Measurements from ENCODE around the gene NKAIN2.

DNA sequence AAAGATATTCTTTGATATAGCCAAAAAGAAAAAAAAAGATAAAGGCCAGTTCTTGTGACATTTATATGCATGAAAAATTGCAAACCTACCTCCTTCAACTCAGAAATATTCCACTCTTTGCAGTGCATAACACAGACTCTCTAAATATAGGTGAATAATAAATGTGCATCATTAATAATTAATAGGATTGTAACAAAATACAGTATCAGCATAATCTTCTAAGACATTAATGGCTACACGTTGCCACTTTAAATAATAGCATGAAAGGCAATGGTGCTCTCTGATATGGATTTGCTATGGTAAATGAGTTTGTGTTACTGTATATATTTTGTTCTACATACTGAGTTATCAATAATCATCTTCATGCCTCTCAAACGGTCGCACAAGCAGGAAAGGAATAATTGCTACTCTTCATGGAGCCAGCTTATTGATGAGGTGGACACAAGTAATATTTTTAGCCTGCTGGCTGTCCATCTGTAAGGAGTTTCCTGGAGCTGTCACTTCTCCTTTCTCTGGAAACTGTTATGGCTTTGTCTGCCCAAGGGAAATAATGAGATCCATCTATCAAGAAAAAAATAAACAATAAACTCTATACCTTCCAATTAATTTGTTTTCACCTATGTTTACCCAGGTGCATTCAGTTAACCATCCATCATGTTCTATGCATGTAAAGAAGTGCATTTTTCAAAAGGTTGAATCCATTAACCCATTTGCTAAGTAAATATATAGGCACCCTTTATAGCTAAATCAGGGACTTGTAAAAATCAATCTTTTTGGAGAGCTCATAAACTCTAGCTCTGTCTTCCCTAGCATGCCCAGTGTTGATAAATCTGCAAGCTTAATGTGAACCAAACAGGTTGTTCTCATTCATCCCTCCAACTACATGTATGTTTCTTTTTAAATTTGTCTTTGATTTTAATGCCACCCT is 253.0 kb downstream of the NKAIN2 start:
- TF ChIP-seq, protein P1, sequence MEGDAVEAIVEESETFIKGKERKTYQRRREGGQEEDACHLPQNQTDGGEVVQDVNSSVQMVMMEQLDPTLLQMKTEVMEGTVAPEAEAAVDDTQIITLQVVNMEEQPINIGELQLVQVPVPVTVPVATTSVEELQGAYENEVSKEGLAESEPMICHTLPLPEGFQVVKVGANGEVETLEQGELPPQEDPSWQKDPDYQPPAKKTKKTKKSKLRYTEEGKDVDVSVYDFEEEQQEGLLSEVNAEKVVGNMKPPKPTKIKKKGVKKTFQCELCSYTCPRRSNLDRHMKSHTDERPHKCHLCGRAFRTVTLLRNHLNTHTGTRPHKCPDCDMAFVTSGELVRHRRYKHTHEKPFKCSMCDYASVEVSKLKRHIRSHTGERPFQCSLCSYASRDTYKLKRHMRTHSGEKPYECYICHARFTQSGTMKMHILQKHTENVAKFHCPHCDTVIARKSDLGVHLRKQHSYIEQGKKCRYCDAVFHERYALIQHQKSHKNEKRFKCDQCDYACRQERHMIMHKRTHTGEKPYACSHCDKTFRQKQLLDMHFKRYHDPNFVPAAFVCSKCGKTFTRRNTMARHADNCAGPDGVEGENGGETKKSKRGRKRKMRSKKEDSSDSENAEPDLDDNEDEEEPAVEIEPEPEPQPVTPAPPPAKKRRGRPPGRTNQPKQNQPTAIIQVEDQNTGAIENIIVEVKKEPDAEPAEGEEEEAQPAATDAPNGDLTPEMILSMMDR (IDR thresholded peaks at IDR 0.05) = no peak
- TF ChIP-seq POLR2AphosphoS5 (IDR thresholded peaks at IDR 0.05) (no peak), POLR2A (IDR thresholded peaks at IDR 0.05) (no peak)
